ENCODE results near the gene DGKH. TPM values are rescaled to one million over a fixed set of nuclear protein-coding genes. Genes with fewer than 3 reads are reported as not detected.

The DGKH gene
- total and polyA plus RNA-seq, 2 of the 13 experiments (the other 11 are each of a cell fraction or from before 2014, with no cell fraction given), result 0.01 to 0.13 TPM

GRCh38 chr13:42151781-42152180 lies 103.3 kb downstream of the DGKH start:
- ChIA-PET CTCF (ENCODE audit: low intra/inter-chr PET ratio, low total read pairs) (no interaction called here), POLR2A (no interaction called here)
- WGBS (ENCODE audit: low lambda C conversion rate), result 3% methylated on average over 1 of the region's 1 CpG
- intact Hi-C loops (cut with micrococcal nuclease; ENCODE audit: unreplicated experiment), result no loop called here
- H3K27me3 ChIP-seq (ENCODE audit: control insufficient read depth in 1 of 2, insufficient read depth in 2 of 2, low read length in 2 of 2), result no peaks in the 10 kb centered on the region
- no peaks in the 10 kb centered on the region for H3K9me3 ChIP-seq (ENCODE audit: low read length)
- FAIRE-seq, result no peak
- ATAC-seq, result no peak
- H3K4me1 ChIP-seq (ENCODE audit: insufficient read depth, low read length), result no peaks in the 10 kb centered on the region
- H3K4me3 ChIP-seq (replicated peaks in 1 of 3; ENCODE audit: insufficient read depth in 1 of 3, low read depth in 2 of 3, low read length in 3 of 3), result no peak overlapping the region
- no peaks in the 10 kb centered on the region for H3K79me2 ChIP-seq (ENCODE audit: insufficient read depth, low read length)
- no peak overlapping the region for H3K9ac ChIP-seq (ENCODE audit: insufficient read depth, low read depth, low read length)
- TF ChIP-seq ZEB1 (IDR thresholded peaks at IDR 0.05; ENCODE audit: insufficient replicate concordance, low read depth) (no peak), ZNF121 (CRISPR knock-in tag; IDR thresholded peaks at IDR 0.05) (no peak), ESRRA (CRISPR knock-in tag; IDR thresholded peaks at IDR 0.05; ENCODE audit: low read depth) (no peak), AGO1 (IDR thresholded peaks at IDR 0.05; ENCODE audit: low read depth, low read length, poor library complexity, severe bottlenecking) (no peak), PAF1 (CRISPR knock-in tag; IDR thresholded peaks at IDR 0.05) (no peak), ZNF558 (CRISPR knock-in tag; IDR thresholded peaks at IDR 0.05; ENCODE audit: borderline replicate concordance) (no peak), NR2F2 (IDR thresholded peaks at IDR 0.05; ENCODE audit: borderline replicate concordance, low read depth) (no peak), LBX2 (CRISPR knock-in tag; IDR thresholded peaks at IDR 0.05; ENCODE audit: borderline replicate concordance) (no peak), DMTF1 (CRISPR knock-in tag; IDR thresholded peaks at IDR 0.05) (no peak), ZNF841 (CRISPR knock-in tag; IDR thresholded peaks at IDR 0.05; ENCODE audit: borderline replicate concordance) (no peak), FOXA1 (IDR thresholded peaks at IDR 0.05) (no peak), FOXA1 (CRISPR knock-in tag; IDR thresholded peaks at IDR 0.05) (no peak), ZNF350 (CRISPR knock-in tag; IDR thresholded peaks at IDR 0.05; ENCODE audit: borderline replicate concordance, low read depth) (no peak), GATAD1 (CRISPR knock-in tag; IDR thresholded peaks at IDR 0.05) (no peak), DPF2 (CRISPR knock-in tag; IDR thresholded peaks at IDR 0.05; ENCODE audit: borderline replicate concordance, low read depth) (no peak)
- DNase-seq (ENCODE audit: low spot score), result no peak
- in situ Hi-C loops (cut with HindIII; ENCODE audit: extremely low pct_ligation_motif_present, low pct_unique_long_range_greater_than_20kb), result no loop called here
- H3K36me3 ChIP-seq (replicated peaks in 1 of 2; ENCODE audit: control insufficient read depth in 1 of 2, insufficient read depth in 2 of 2, low read length in 2 of 2), result no peaks in the 10 kb centered on the region
- no peaks in the 10 kb centered on the region for H4K20me1 ChIP-seq (ENCODE audit: insufficient read depth, low read length)
- H3K4me2 ChIP-seq (ENCODE audit: low read depth, low read length), result no peak overlapping the region
- BruUV-seq (replicated peaks), result no TSS peak
- H2AFZ ChIP-seq (ENCODE audit: low read length), result no peak overlapping the region
- no peak overlapping the region for H3K27ac ChIP-seq (ENCODE audit: extremely low read length, insufficient read depth, low read length)
